GM19193 (cell line): ENCODE results near the gene SLC12A5.

Experiments used
- POLR2A ChIP-seq: IDR thresholded peaks from 4 replicates; pipeline ENCODE4 v1.6.1; 2011; ENCODE audit not compliant: insufficient read depth, insufficient read length; ENCODE audit errors: extremely low read depth

Gene SLC12A5

GRCh38 chr20:46035713-46036112 lies 6.7 kb downstream of the SLC12A5 start:
- TF ChIP-seq POLR2A, result no peak

GRCh38 chr20:46036370-46036769 lies 7.4 kb downstream of the SLC12A5 start:
- no peak for TF ChIP-seq POLR2A

GRCh38 chr20:46037036-46037435 lies 8.0 kb downstream of the SLC12A5 start:
- TF ChIP-seq POLR2A, result no peak

DNA sequence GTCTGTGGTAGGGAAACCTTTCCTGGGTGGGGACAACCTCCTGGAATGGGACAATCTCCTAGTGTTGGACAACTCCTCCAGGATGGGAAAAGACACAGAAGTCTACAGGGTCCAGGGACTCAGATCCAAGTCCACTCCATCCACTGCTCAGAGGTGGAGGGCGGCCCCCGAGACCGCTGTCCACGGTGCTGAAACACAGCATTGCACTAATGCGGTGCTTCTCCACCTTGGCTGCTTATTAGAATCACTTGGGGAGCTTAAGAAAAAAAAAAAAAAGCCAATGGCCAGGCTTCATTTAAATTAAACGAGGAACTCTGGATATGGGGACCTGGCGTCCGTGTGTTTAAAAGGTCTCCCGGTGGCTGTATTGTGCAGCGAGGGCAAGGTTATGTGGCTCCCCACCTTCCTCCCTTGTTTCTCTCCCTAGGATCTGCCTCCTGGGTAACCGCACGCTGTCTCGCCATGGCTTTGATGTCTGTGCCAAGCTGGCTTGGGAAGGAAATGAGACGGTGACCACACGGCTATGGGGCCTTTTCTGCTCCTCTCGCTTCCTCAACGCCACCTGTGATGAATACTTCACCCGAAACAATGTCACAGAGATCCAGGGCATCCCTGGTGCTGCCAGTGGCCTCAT lies 12.0 kb downstream of the SLC12A5 start:
- TF ChIP-seq POLR2A, result no peak

DNA sequence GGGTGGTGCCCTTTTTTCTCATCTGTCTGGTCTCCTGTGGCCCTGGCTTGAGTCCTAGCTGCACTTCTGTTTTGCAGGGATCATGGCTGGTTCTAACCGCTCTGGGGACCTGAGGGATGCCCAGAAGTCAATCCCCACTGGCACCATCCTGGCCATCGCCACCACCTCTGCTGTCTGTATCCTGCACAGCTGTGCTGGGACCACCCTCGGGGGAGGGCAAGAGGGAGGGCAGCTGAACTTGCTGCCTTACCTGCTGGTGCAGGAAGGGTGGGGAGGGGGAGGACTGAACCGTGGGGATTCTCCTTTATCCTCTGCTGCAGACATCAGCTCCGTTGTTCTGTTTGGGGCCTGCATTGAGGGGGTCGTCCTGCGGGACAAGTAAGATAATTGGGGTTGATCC lies 14.5 kb downstream of the SLC12A5 start:
- TF ChIP-seq POLR2A, result no peak

GRCh38 chr20:46044896-46045295 lies 15.9 kb downstream of the SLC12A5 start:
- TF ChIP-seq POLR2A, result no peak

GRCh38 chr20:46046588-46047310 lies 17.7 kb downstream of the SLC12A5 start:
- no peak for TF ChIP-seq POLR2A

DNA sequence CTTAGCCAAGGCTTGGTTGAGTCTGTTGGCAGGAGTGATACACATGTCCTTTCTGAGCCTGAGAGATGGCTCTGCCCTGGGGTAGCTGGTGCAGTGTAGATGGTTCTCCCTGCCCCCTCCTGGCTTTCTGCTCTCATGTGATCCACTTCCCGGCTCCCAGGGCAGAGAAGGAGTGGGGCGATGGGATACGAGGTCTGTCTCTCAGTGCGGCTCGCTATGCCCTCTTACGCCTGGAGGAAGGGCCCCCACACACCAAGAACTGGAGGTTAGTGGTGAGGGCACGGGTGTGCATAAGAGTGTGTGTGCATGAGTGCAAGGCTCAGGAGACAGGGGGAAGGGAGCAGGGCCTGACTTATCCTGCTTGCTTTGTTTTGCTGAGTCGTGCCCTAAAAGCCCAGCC lies 18.8 kb downstream of the SLC12A5 start:
- TF ChIP-seq POLR2A, result no peak

- no peak for TF ChIP-seq POLR2A
Measured at GRCh38 chr20:46049190-46049589, 20.2 kb downstream of the SLC12A5 start.

DNA sequence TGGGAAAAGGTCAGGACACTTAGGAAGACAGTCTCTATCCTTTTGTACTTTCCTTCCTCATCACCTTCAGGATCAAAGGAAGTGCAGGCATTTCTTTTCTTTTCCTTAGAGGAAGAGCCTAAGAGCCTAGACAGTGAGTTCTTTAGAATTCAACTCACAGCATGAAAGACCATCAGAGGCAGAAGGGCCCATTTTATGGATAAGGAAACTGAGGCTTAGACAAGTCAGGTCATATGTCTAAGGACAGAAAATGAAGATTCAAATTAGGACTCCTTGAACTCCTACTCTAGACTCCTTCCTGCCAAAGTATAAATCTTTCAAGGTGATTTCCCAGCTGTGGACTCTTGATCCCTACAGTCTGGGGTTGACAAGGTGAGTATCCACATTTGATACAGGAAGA lies 20.8 kb downstream of the SLC12A5 start:
- TF ChIP-seq POLR2A, result no peak

DNA sequence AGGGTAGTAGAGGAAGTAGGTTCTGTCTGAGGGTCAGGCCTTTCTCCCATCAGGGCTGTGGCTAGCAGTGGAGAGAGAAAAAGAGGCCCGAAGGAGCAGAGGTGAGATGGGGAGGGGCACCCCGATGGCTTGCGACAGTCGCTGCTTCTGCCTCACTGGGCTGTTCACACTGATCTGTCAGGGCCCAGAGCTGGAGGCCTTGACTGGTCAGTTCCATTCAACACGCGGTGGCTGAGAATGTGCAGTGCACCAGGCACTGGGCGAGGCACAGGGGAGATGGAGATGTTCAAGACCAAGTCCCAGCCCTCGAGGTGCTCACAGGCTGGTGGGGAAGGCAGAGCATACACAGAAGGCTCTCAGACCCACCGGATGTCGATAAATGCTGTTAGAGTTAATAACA lies 21.4 kb downstream of the SLC12A5 start:
- no peak for TF ChIP-seq POLR2A

GRCh38 chr20:46050885-46051284 lies 21.9 kb downstream of the SLC12A5 start:
- TF ChIP-seq POLR2A, result no peak

GRCh38 chr20:46051556-46052308 lies 22.7 kb downstream of the SLC12A5 start:
- no peak for TF ChIP-seq POLR2A

DNA sequence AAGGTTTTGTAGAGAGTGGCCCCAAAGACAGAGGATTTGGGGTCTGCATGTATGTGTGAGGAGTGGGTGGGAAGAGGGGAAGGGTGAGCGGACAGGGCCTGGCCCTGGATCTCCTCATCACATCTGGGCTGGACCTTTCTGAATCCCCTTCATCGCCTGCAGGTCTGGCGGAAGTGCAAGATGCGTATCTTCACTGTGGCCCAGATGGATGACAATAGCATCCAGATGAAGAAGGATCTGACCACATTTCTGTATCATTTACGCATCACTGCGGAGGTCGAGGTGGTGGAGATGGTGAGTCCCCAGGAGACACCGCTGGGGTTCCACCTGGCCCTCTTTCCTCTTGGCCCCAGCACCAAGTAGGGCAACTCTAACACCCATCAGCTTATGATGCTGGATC lies 24.4 kb downstream of the SLC12A5 start:
- TF ChIP-seq POLR2A, result no peak

GRCh38 chr20:46054606-46055005 lies 25.6 kb downstream of the SLC12A5 start:
- TF ChIP-seq POLR2A, result no peak

- TF ChIP-seq POLR2A, result no peak
Measured at GRCh38 chr20:46055269-46055668, 26.3 kb downstream of the SLC12A5 start.
